ENCODE results near the gene LRP6.
"Not testable (repeated sequence)": the region's sequence is repeated elsewhere in the genome, so short reads cannot be mapped to it uniquely, and the experiment has no call there.

Gene LRP6

DNA sequence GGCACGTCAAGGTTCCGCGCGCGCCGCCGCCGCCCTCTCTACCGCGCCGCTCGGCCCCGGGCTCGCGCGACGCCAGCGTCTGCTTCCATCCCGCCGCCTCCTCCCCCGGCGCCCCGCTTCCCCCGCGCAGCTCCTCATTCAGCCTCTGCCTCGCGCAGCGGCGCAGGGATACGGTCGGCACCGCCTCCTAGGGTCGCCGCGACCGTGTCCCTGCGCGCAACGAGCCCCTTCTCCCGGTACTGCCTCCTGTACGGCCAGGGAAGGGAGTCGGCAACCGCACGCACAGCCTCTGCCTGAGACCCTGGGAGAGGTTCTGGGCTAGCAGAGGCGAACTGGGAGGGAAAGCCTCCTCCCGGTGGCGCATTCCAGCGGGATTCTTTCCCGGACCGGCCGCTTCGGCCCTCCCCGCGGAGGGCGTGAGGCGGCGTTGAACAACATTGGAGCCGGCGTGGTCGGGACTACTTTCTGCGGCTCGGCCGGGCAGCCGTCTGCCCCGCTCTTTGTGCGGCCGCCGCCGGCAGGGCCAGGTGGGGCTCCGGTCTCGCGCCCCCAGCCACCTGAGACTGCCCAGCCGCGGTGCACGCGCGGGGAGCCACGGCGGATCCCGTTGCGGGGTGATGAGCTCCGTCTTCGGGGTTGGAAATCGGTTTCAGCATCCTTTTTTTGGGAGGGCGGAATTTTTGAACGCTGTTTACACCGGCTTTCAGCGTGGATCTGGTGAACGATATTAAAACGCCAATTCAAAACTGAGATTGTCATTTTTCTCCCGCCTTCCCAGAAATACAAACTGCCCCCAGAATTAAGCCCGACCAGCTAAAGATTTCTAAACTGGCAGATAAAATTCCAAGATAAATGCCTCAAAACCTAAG is at the start of gene LRP6:
LRP6 (minus strand) TSS at position 172 of the 869 bp plus-strand sequence. CDS start 309 bp downstream, outside the sequence.
- peak; percentile 97 for DNase-seq (ENCODE audit: extremely low read depth, insufficient read length)
- H3K36me3 ChIP-seq (ENCODE audit: control insufficient read depth, insufficient read depth, low read length) = no peaks in the 10 kb centered on the region
- H3K27me3 ChIP-seq (replicated peaks; ENCODE audit: control insufficient read depth, insufficient read depth, low read length) = no peaks in the 10 kb centered on the region
- peak within 1 kb of the TSS; percentile 73 for H3K4me3 ChIP-seq (replicated peaks; ENCODE audit: low read depth, low read length)
- TF ChIP-seq CTCF (IDR thresholded peaks at IDR 0.05; ENCODE audit: insufficient read depth, low read length, poor library complexity, severe bottlenecking) = no peak

GRCh38 chr12:12315838-12316237 is 49.0 kb upstream of the LRP6 start:
- H3K27me3 ChIP-seq (replicated peaks; ENCODE audit: control insufficient read depth, insufficient read depth, low read length) = no peaks in the 10 kb centered on the region
- no peak for TF ChIP-seq CTCF (IDR thresholded peaks at IDR 0.05; ENCODE audit: insufficient read depth, low read length, poor library complexity, severe bottlenecking)

DNA sequence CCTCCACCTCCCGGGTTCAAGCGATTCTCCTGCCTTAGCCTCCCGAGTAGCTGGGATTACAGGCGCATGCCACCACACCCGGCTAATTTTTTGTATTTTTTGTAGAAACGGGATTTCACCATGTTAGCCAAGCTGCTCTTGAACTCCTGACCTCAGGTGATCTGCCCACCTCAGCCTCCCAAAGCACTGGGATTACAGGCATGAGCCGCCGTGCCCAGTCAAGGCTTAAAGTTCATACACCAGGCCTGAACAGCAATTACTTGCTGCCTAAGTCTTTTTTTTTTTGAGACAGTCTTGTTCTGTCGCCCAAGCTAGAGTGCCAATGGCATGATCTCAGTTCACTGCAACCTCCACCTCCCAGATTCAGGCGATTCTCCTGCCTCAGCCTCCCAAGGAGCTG is 43.9 kb upstream of the LRP6 start:
- not testable (repeated sequence) for H3K36me3 ChIP-seq (ENCODE audit: control insufficient read depth, insufficient read depth, low read length); DNase-seq (ENCODE audit: extremely low read depth, insufficient read length); H3K27me3 ChIP-seq (replicated peaks; ENCODE audit: control insufficient read depth, insufficient read depth, low read length); H3K4me3 ChIP-seq (replicated peaks; ENCODE audit: low read depth, low read length)

More at GRCh38 chr12:12315838-12316237, 49.0 kb upstream of the LRP6 start:
- Histone ChIP-seq H3K4me3 (replicated peaks; ENCODE audit: low read depth, low read length) (no peak overlapping the region), H3K36me3 (ENCODE audit: control insufficient read depth, insufficient read depth, low read length) (no peaks in the 10 kb centered on the region)
- DNase-seq (ENCODE audit: extremely low read depth, insufficient read length) = no peak

DNA sequence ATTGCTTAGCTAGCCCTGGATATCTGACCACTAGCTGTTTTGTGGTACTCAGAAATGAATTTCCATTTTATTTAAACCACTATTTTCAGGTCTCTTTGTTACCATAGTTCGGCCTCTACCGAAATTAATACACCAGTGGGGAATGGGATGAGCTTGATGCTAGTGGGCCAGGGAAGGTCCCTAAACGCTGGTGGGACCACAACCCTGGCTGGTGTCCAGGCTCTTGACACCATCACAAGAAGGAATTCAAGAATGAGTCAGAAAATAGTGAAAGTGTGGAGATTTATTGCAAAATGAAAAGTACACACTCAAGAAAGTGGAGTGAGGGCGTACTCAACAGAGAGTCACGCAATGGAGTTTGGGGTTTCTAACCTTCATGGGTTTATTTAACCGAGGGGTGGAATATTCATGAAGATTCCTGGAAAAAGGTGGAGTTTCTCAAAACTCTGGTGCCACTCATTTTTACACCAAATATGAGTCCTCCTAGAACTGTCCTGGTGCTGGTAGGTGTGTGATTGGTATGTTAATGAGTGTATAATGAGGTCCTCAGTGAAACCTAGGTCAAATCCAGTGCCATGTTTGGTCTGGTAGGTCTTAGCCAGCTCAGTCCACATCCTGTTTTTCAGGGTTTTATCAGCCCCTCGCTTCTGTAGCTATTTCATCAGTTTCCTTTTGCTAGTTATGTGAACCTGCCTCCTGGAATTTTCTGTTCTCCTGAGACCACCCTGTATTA is 38.9 kb upstream of the LRP6 start:
- no peaks in the 10 kb centered on the region for H3K27me3 ChIP-seq (replicated peaks; ENCODE audit: control insufficient read depth, insufficient read depth, low read length)
- no peak for TF ChIP-seq CTCF (IDR thresholded peaks at IDR 0.05; ENCODE audit: insufficient read depth, low read length, poor library complexity, severe bottlenecking)
- DNase-seq (ENCODE audit: extremely low read depth, insufficient read length) = no peak
- no peak overlapping the region for H3K4me3 ChIP-seq (replicated peaks; ENCODE audit: low read depth, low read length)
- H3K36me3 ChIP-seq (ENCODE audit: control insufficient read depth, insufficient read depth, low read length) = no peaks in the 10 kb centered on the region

GRCh38 chr12:12302976-12303375 is 36.1 kb upstream of the LRP6 start:
- no peaks in the 10 kb centered on the region for H3K27me3 ChIP-seq (replicated peaks; ENCODE audit: control insufficient read depth, insufficient read depth, low read length)
- no peak overlapping the region for H3K4me3 ChIP-seq (replicated peaks; ENCODE audit: low read depth, low read length)
- DNase-seq (ENCODE audit: extremely low read depth, insufficient read length) = no peak
- no peaks in the 10 kb centered on the region for H3K36me3 ChIP-seq (ENCODE audit: control insufficient read depth, insufficient read depth, low read length)
- TF ChIP-seq CTCF (IDR thresholded peaks at IDR 0.05; ENCODE audit: insufficient read depth, low read length, poor library complexity, severe bottlenecking) = no peak

DNA sequence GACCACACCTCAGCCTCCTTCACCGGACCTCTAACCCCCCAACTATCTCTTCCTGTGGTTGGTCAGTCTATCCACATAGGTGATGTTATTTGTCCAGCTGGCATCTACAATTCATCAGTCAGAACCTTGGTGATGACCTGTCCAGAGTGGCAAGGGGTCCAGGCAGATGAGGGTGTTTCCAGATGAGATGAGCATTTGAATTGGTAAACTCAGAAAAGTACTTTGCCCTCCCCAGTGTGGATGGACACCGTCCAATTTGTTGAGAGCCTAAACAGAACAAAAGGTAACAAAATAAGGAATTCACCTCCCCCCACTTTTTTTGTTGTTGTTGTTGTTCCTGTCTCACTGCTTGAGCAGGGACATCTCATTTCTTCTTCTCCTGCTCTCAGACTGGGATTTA is 34.3 kb upstream of the LRP6 start:
- H3K4me3 ChIP-seq (replicated peaks; ENCODE audit: low read depth, low read length) = no peak overlapping the region
- no peak for DNase-seq (ENCODE audit: extremely low read depth, insufficient read length)
- no peaks in the 10 kb centered on the region for H3K27me3 ChIP-seq (replicated peaks; ENCODE audit: control insufficient read depth, insufficient read depth, low read length)
- no peaks in the 10 kb centered on the region for H3K36me3 ChIP-seq (ENCODE audit: control insufficient read depth, insufficient read depth, low read length)
- TF ChIP-seq CTCF (IDR thresholded peaks at IDR 0.05; ENCODE audit: insufficient read depth, low read length, poor library complexity, severe bottlenecking) = no peak

Data from GM06990 (cell line).